ENCODE measurements around the gene GALNT2.
A peak's percentile ranks its signal among the peaks of the same experiment; 100 is the strongest.

GALNT2 gene

DNA sequence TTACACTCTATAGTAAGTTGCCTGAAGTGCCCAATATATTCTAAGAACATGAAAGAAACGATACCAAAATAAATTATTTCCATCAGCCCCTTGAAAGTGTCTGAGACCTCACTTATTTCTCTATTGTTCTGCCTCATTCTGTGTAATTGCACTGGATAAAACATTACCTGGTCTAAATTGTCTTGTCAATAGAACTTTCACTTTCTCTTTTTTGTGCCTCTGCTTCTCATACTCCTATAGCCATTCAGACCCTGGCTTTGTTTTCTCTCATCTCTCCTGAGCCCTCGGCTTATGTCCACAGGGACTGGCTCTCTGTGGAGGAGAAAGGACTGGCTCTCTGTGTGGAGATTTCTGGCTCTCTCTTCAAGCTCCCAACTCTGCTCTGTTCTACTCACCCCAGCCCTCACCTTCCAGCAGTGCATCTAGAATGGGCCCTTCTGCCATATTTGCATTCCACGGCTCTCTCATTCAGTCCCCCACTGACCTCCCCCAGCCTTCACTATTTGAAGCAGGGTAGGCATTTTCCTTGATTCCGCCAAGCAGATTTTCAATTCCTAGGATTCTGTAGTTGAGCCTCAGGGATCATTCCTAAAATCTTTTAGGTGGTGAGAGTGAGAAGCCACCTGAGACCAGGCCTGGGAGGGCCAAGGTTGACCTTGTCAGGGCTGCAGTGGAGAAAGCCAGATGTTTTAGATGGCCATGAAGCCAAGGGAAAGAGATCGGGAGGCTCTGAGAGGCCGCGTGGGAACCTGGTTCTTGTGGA, 15.9 kb upstream of the GALNT2 start:
- DNase-seq (ENCODE audit: low read depth) = no peak

DNA sequence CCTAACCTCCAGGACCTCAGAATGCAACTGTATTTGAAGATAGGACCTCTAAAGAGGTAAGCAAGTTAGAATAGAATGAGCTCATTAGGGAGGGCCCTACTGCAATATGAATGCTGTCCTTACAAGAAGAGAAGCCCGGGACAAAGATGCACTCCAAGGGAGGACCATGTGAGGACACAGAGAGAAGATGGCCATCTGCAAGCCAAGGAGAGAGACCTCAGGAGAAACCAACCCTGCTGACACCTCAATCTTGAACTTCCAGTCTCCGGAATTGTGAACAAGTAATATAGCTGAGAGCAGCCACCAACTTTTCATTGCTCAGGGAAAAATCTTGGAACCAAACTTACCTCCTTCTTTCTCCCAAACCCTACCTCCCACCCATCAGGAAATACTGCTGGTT, 15.0 kb upstream of the GALNT2 start:
- no peak for DNase-seq (ENCODE audit: low read depth)

DNA sequence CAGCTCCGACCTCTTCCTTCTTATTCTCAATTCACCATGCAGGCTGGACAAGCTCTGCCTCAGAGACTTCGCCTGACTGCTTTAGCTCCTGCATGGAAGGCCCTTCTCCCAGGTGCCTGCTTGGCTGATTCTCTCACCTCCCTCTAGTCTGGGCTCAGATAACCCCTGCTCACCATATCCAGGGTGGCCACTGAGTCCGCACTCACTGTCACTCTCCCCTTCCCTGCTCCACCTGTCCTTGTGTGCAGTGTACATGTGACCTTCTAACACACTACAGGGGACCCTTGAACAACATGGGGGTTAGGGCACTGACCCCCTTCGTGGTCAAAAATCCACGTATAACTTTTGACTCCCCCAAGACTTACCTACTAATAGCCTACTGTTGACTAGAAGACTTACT, 14.4 kb upstream of the GALNT2 start:
- DNase-seq (ENCODE audit: low read depth) = no peak

DNA sequence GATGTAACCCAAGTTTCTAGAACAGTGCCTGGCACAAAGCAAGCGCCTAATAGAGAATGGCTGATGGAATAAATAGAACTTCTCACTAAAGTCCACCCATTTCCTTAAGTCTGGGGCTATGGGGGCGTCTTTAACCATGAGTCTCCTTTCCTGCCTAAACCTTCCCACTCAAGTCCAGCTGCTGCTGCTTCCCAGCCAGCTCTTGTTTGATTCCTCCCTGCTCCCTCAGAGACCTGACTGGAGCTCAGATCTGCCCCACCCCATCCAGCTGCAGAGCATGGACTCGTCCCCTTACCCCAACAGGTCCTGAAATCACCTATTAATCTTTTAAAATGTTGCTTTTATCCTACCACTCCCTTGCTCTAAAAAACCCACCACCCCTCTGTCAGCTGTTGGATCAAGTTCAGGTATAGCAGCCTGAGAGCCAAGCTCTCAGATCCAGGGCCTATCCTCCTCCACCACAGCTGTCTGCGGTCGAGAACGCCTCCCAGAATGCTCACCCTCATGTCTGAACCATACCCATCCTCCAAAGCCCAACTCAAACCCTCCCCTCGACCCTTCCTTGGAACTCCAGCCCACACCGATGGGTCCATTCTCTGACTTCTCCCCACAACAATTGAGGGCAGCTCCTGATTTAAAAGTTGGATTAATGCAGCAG, 12.8 kb upstream of the GALNT2 start:
- DNase-seq (ENCODE audit: low read depth) = no peak

DNA sequence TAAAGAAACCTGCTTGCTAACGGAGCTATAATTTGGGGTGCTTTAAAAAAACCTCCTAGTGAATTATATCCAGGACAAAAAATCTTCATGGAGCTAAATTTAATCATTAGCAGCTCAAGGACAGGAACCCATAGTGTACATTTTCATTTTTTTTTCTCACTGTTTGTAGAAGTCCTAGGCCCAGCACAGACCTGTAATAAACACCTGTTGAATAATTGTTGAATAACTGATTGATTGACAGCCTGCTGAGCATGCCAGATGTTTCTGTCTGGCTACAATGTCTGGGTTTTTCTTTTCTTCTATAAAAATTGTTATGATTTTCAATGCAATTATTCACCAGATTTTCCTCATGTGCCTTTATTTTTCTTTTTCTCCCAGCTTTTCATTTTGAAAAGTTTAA, 10.9 kb upstream of the GALNT2 start:
- no peak for DNase-seq (ENCODE audit: low read depth)

DNA sequence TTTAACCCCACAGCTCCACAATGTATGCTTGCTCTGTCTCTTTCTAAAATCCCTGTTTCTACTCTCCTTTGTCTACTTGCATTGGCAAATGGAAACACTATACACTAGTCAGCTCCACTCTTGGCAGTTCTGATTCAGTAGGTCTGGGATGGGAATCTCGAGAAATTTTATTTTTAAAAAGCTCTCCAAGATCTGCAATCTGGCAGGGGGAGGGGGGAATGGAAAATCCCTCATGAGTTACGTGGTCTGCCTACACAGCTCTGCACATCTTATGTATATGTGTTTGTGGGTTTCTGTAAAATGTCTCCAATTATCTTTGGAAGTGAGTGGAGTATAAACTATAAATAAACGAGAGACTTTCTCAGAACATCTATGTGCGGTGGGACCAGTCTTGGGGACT, 9.9 kb upstream of the GALNT2 start:
- no peak for DNase-seq (ENCODE audit: low read depth)

DNA sequence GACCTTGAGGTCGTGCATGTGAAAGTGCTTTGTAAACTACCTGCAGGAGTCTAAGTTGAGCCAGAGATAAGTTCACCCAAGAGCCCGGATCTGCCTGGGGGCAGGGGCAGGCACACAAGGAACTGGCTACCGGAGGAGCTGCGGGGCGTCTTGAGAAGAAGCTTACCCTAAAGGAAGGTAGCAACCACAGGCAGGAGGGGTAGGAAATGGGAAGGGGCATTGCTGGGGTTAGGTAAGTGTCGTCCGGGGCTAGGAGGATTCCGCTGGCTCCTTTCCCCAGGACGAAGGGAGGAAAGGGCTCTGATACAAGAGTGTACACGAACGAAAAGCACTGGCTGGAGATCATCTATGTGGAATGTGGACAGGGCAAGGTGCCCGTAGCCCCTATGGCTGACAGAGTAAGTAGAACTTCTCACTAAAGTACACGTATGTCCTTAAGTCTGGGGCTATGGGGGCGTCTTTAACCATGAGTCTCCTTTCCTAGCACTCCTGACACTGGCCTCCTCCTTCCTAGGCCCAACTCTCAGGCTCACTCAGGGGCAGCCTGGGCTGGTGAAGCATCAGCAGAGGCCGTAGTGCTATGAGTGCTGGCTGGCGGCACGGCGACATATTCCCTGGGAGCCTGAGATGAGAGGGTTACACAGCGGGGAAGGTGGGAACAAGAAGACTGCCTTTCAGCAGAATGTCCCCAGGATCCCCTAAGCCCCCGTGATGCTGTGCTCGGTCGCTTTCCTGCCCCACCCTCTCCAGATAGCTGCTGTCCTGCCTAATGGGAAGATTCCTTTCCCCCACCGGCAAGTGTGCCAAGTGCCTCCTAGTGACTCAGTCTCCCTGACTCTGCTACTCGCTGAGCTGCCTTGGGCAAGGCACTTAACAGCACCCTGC, 9.1 kb upstream of the GALNT2 start:
- DNase-seq (ENCODE audit: low read depth) = no peak

DNA sequence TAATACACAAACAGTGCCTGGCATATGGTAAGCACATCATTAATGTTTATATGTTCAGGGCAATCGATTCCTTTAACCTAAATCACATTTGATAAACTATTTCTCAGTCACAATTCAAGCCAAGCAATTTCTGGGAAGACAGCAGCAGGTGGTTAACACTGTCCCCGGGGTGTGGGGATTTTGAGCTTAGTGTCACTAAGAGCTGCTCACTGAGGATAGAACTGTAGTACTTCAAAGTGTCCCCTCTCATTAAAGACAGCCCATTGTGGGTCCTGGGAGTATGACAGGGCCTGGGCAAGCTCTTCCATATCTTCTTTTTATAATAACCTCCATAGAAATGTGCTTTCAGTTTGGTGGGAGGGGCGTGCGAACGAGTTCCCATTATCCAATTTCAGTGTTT, 8.4 kb upstream of the GALNT2 start:
- no peak for DNase-seq (ENCODE audit: low read depth)

DNA sequence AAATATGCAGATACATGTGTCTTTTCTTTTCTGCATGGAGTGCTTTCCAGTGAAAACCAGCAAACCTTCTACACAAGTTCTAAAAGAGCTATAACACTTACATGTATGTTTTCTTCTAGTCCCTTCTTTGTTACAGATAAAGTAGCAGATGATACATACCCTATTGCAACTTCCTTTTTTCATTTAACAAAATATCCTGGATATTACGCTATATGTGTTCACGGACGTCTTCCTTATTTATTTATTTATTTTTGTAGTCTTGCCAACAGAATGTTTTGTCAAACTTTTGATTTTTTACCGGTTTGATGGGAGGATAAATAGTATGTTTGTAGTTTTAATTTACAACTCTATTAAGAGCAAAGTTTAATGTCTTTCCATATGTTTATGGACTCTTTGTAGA, 5.2 kb upstream of the GALNT2 start:
- no peak for DNase-seq (ENCODE audit: low read depth)

DNA sequence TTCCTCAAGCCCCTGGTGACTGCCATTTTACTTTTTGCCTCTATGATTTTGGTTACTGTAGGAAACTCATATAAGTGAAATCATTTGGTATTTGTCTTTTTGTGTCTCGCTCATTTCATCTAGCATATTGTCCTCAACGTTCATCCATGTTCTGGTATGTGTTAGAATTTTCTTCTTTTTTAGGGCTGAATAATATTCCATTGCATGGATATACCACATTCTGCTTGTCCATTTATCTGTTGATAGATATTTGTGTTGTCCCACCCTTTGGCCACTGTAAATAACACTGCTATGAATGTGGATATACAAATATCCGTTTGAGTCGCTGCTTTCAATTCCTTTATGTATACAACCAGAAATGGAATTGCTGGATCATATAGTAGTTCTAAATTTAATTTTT, 4.5 kb upstream of the GALNT2 start:
- no peak for DNase-seq (ENCODE audit: low read depth)

DNA sequence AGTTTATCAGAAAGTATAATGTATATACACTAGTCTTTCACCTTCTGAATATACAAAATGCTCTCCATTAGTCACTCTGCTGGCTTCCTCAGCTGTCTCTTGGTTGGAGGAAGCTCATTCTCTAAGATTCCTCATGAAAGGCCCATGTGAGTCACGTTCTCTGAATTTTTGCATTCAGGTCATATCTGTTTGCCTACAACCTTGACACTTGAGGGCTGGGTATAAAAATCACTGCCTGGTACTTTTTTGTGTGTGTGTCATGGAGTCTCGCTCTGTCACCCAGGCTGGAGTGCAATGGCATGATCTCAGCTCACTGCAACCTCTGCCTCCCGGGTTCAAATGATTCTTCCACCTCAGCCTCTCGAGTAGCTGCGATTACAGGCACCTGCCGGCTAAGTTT, 2.8 kb upstream of the GALNT2 start:
- no peak for DNase-seq (ENCODE audit: low read depth)

DNA sequence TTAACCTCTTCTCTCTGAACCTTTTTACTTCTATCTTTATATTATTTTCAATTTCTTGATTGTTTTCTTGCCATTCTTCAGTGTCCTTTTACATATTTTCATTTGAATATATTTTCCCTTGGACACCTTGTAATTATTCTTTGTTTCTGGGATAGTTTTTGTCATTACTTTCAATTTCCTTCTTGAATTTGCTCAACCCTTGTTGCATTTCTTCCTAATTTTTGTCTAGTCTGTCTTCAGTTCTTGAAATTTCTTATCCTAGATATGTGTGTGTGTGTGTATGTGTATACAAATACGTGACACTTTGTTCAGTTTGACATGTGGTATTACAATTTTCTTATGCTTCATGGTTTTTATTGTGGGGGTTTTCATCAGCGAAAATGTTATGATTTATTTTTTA, 1.9 kb upstream of the GALNT2 start:
- no peak for DNase-seq (ENCODE audit: low read depth)

DNA sequence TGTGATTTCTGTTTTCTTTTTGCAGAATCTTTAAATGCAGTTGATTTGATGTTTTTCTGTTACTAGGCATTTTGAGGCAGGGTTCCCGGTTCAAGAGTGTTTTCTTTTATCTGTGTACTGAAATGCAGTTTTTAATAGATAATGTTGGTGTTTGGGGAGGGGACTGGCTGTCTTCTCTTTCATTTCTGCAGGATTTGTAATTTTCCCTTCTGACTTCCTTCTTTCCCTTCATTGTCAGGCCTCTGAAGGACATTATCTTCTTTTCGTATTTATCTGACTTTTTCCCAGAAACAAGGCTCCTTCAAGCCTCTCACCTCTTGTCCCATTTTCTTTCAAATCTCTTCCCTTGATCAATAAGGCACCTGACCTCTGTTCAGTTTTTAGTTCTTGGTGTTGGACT, 1.5 kb upstream of the GALNT2 start:
- DNase-seq (ENCODE audit: low read depth) = no peak

DNA sequence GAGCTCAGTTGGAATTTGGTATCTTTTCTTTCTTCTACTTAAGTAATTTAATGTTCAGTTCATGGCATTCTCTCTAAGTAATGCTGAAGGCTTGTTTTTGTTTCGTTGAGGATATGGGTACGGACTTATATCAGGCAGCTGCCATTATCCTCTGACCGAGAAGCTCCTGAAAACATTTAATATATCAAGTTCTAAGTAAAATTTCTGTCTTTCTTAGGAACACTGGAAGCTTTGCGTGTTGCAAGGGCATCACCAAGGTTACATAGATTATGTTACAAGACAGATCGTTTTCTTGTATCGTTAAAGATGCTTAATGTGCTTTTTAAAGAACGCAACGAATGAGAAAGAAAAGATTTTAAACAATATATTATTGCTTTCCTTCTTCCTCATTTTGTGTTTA, 1.0 kb upstream of the GALNT2 start:
- DNase-seq (ENCODE audit: low read depth) = no peak

DNA sequence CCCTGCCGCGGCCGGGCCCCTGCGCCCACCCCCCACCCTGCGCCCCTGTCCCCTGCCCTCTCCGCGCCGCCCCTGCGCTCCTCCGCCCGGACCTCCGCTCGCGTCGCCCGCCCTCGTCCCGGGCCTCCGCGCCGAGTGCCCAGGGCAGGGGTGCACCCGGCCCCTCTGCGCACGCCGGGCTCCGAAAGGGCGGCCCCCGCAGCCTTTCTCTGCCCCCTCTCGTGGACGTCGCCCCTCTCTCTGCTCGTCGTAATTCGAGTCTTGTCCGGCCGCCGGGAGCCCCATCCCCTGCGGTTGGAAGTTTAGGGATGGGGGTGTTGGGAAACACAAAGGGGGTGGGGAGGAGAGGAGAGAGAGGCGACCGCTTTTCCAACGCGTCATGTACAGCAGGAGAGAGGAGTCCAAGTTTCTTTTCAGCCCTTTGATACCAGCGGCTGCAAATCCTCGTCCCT, 407 bp downstream of the GALNT2 start:
- peak; percentile 4 for DNase-seq (ENCODE audit: low read depth)

DNA sequence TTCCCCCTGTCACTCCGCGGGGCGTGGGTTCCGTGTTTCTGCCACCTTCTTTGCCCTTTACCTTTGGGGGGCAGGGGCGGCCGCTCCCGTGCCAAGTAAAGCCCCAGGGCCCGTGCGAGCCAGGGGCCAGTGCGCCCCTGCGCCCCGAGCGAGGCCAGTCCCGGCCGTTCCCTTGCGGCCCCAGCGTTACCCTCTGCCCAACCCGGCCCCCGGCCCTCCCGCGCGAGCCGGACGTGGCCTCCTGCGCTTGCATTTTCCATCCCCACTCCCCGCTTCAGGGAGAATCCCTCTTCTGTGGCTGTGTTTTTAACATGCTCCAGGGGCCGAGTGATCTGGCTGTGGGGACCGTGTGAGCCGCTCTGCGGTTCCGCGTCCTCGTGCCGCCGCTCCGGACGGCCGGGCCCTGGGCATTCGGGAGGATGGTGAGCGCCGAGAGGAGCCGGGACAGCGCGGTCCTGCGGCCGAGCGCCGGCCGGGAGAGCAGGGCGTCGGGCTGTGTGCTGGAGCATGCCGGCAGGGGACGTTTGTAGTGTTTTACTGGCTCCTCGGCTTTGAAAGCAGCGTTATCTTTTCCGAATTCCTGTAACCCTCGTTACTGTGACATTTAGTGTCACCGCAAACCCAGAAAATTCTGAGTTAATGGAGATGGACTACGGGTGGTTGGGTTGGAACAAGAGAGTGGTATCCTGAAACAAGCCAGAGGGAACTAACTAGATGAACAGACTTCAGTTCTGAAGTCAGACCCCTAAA, 1.0 kb downstream of the GALNT2 start:
- no peak for DNase-seq (ENCODE audit: low read depth)

DNA sequence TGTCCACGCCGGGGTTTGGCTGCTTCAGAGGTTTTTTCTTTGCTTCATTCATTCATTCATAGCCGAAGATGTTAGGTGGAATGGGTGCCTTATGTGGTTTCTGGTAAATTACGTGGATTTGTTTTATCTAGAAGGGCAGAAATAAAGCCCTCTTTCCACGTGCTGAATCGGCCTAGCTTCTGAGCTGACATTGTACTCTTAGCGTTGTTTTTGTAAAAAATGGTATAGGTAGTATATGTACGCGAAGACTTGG, 1.5 kb downstream of the GALNT2 start:
- DNase-seq (ENCODE audit: low read depth) = no peak

DNA sequence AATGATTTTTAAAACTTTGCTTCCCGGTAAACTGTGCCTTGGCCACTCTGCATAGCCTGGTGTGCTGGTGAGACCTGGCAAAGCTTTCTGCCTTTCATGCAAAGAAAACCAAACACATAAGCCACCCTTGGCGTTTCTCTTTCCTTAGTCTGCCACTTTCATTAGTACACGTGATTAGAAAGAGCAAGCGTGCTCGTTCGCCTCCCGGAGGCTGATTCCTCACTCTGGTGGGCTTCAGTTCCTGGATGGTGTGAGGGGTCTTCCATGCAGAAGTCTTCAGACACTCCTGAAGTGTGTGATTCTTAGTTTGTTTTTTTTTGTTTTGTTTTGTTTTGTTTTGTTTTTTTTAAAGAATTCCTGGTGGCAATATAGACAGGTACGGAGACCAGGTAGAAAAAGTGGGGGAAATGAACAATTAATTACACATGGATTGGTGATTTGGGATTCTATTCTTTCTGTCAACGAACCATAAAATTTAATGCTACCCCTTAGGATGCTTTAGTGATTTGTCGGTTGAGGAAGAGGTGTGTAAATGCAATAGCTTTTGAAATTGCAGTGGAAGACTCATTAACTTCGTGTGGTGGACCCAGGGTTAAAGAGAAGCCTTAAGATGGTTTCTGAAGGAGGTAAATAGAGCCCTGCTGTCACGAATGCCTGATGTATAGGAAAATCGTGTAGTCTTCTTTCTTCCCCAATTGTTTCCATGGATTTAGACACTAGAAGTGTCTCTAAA, 2.1 kb downstream of the GALNT2 start:
- no peak for DNase-seq (ENCODE audit: low read depth)

DNA sequence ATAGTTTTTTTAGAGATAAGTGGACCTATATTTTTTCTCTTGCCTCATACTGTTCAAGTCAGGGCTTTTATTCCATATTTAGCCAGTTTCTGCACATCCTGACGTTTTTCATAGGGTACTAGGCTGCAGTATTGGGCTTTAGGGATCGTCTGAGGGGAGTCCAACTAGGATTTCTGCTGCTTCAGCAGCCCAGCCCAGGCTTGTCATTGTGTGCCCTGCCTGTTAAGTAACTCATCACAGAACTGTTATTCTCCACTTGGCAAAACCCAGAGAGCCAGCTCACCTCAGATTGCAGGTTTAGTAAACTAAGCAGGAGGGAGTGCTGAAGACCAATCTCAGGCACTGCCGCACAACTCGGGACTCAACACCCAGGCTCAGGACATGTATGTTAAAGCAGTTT, 2.8 kb downstream of the GALNT2 start:
- DNase-seq (ENCODE audit: low read depth) = no peak

DNA sequence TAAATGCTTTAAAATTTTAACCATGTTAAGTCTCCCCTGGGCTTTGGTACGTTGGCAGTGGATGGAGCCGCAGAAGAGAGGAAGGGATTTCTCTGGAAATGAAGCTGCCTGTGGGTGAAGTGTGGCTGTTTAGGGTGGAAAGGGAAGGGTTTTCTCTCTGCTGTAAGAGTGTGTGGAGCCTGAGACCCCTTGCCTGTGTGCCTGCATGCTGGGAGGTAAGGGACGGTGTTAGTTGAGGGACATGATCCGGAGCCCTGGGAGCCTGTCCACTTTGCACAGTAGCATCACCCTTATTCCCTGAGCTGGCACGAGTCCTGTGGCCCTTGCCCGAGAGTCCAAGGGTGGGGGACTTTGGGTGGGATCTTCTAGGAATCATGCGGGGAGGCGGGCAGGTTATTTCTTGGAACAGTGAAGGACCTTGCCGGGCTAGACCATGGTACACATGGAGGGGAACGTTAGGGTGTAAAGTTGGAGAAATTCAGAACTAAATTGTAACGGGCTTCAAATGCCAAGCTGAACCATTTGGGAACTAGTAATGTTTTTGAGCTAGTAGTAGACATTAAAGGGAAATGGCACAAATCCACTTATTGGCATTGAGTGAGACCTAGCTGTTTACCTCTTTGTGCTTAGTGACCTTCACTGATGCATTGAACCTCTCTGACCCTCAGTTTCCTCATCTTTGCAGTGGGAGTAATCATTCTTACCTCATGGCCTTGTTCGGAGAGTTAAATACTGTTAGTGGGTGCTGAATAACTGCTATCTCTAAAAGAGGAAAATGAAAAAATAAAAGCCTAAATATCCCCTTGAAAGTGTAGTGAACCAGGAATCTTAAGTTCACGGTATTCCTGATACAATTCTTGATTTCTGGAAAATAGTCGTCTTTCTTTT, 3.5 kb downstream of the GALNT2 start:
- DNase-seq (ENCODE audit: low read depth) = no peak

DNA sequence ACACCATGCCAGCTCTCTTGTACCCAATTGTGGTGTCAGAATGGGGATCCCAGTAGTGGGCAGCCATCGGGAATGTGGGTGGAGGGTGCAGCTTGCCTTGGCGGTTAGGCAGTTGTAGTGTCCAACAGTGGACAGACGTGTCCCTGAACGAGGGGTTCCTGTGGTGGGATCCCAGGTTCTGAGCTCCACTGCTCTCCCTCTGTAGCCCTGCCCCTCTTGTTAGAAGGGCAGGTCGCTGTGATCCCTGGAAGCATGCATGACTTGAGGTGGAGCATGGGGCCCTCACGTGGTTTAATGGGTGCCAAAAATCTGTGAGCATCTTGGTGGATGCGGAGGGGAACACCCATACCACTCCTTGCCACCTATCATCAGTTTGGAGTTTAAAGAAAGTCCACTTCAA, 4.3 kb downstream of the GALNT2 start:
- DNase-seq (ENCODE audit: low read depth) = no peak

All from stimulated activated CD8-positive, alpha-beta memory T cell treated with anti-CD3 and anti-CD28 coated beads, Interleukin-12 subunit alpha, Interleukin-12 subunit beta, amount 100 ng/mL, for 1 hour (primary cell).